SK-N-SH treated with all-trans-retinoic acid at 6 μM for 48 hours (cell line): ENCODE data around the gene SPECC1L.

ENCODE experiments used
- ATAC-seq: fragments of 200-7000 bp; cut with Tn5 transposase; 3 replicates; pipeline ENCODE4 v1.9.1; 2020; ENCODE audit warnings: mild to moderate bottlenecking, moderate library complexity
- ARNTL ChIP-seq: fragments of 450-650 bp; formaldehyde crosslinking; IDR thresholded peaks from 2 replicates; pipeline ENCODE4 v1.5.0; 2020; ENCODE audit warnings: low read depth, mild to moderate bottlenecking, moderate library complexity, borderline replicate concordance
- BACH2 ChIP-seq: fragments of 250-450 bp; sonication (Bioruptor Pico); IDR thresholded peaks from 2 replicates; pipeline ENCODE4 v1.9.0; 2021; ENCODE audit warnings: mild to moderate bottlenecking, borderline replicate concordance
- CREB5 ChIP-seq: fragments of 250-450 bp; sonication (Bioruptor Pico); IDR thresholded peaks from 2 replicates; pipeline ENCODE4 v1.5.1; 2020; ENCODE audit warnings: low read depth, mild to moderate bottlenecking, moderate library complexity
- CSDC2 ChIP-seq: fragments of 250-450 bp; sonication (Bioruptor Pico); IDR thresholded peaks from 2 replicates; pipeline ENCODE4 v1.5.0; 2020; ENCODE audit warnings: mild to moderate bottlenecking, moderate library complexity
- CSRNP3 ChIP-seq: fragments of 250-450 bp; sonication (Bioruptor Pico); IDR thresholded peaks from 2 replicates; pipeline ENCODE4 v1.5.1; 2021; ENCODE audit warnings: mild to moderate bottlenecking, moderate library complexity
- ESRRG ChIP-seq: fragments of 250-450 bp; sonication (Bioruptor Pico); IDR thresholded peaks from 2 replicates; pipeline ENCODE4 v1.6.1; 2021; ENCODE audit warnings: mild to moderate bottlenecking
- GLIS3 ChIP-seq: fragments of 250-450 bp; sonication (Bioruptor Pico); IDR thresholded peaks from 2 replicates; pipeline ENCODE4 v1.5.0; 2020; ENCODE audit warnings: mild to moderate bottlenecking, moderate library complexity
- ISL1 ChIP-seq: fragments of 250-450 bp; sonication (Bioruptor Pico); IDR thresholded peaks from 2 replicates; pipeline ENCODE4 v2.1.2; 2022; ENCODE audit warnings: mild to moderate bottlenecking, moderate library complexity
- OSR1 ChIP-seq: fragments of 250-450 bp; sonication (Bioruptor Pico); IDR thresholded peaks from 2 replicates; pipeline ENCODE4 v1.8.0; 2022; ENCODE audit warnings: moderate library complexity, mild to moderate bottlenecking, inconsistent platforms
- POU6F1 ChIP-seq: fragments of 250-450 bp; sonication (Bioruptor Pico); IDR thresholded peaks from 2 replicates; pipeline ENCODE4 v1.8.0; 2021; ENCODE audit warnings: low read depth, mild to moderate bottlenecking, moderate library complexity, borderline replicate concordance
- PPARA ChIP-seq: fragments of 250-450 bp; sonication (Bioruptor Pico); IDR thresholded peaks from 2 replicates; pipeline ENCODE4 v1.5.0; 2020; ENCODE audit warnings: mild to moderate bottlenecking, borderline replicate concordance
- RARB ChIP-seq: fragments of 250-450 bp; sonication (Bioruptor Pico); IDR thresholded peaks from 2 replicates; pipeline ENCODE4 v1.8.0; 2021; ENCODE audit warnings: mild to moderate bottlenecking, moderate library complexity
- SNAI2 ChIP-seq: fragments of 250-450 bp; sonication (Bioruptor Pico); IDR thresholded peaks from 2 replicates; pipeline ENCODE4 v1.5.0; 2020; ENCODE audit warnings: mild to moderate bottlenecking, moderate library complexity
- TCF4 ChIP-seq: fragments of 250-450 bp; sonication (Bioruptor Pico); IDR thresholded peaks from 2 replicates; pipeline ENCODE4 v1.8.0; 2021; ENCODE audit warnings: mild to moderate bottlenecking, moderate library complexity, borderline replicate concordance
- TOX ChIP-seq: fragments of 250-450 bp; sonication (Bioruptor Pico); IDR thresholded peaks from 2 replicates; pipeline ENCODE4 v1.8.0; 2021; ENCODE audit warnings: mild to moderate bottlenecking, moderate library complexity, borderline replicate concordance
- TSHZ2 ChIP-seq: fragments of 250-450 bp; sonication (Bioruptor Pico); IDR thresholded peaks from 2 replicates; pipeline ENCODE4 v1.5.0; 2020; ENCODE audit warnings: mild to moderate bottlenecking, moderate library complexity
- ZC3H10 ChIP-seq: fragments of 250-450 bp; sonication (Bioruptor Pico); IDR thresholded peaks from 2 replicates; pipeline ENCODE4 v1.5.1; 2021; ENCODE audit warnings: mild to moderate bottlenecking, moderate library complexity
- ZFP3 ChIP-seq: fragments of 250-450 bp; sonication (Bioruptor Pico); IDR thresholded peaks from 2 replicates; pipeline ENCODE4 v1.5.0; 2020; ENCODE audit warnings: mild to moderate bottlenecking, moderate library complexity
- ZFP30 ChIP-seq: fragments of 450-650 bp; formaldehyde crosslinking; IDR thresholded peaks from 2 replicates; pipeline ENCODE4 v1.5.0; 2022; ENCODE audit warnings: mild to moderate bottlenecking, moderate library complexity
- ZNF70 ChIP-seq: fragments of 450-650 bp; formaldehyde crosslinking; IDR thresholded peaks from 2 replicates; pipeline ENCODE4 v1.5.0; 2020; ENCODE audit warnings: mild to moderate bottlenecking, moderate library complexity
- ZNF8 ChIP-seq: fragments of 450-650 bp; formaldehyde crosslinking; IDR thresholded peaks from 2 replicates; pipeline ENCODE4 v1.5.0; 2020; ENCODE audit warnings: mild to moderate bottlenecking, moderate library complexity

Gene SPECC1L

GRCh38 chr22:24337894-24338645 lies 67.4 kb downstream of the SPECC1L start (continued):
- TF ChIP-seq POU6F1 (CRISPR knock-in tag) (no peak), ZFP3 (no peak), CREB5 (CRISPR knock-in tag) (no peak)
- TF ChIP-seq, all 23 proteins: peak for 0

GRCh38 chr22:24338726-24339451 lies 68.3 kb downstream of the SPECC1L start:
- TF ChIP-seq TOX (CRISPR knock-in tag) (no peak), CSDC2 (CRISPR knock-in tag) (no peak), ZNF70 (CRISPR knock-in tag) (no peak), ZC3H10 (CRISPR knock-in tag) (no peak), ZFP3 (no peak), ARNTL (CRISPR knock-in tag) (no peak), ZFP30 (CRISPR knock-in tag) (no peak), BACH2 (CRISPR knock-in tag) (no peak), POU6F1 (CRISPR knock-in tag) (no peak), GLIS3 (CRISPR knock-in tag) (no peak), TCF4 (CRISPR knock-in tag) (no peak), SNAI2 (no peak), CSRNP3 (no peak), ISL1 (no peak), ZNF8 (CRISPR knock-in tag) (no peak)
- no peak for ATAC-seq

- TF ChIP-seq GLIS3 (CRISPR knock-in tag) (no peak), OSR1 (no peak), BACH2 (CRISPR knock-in tag) (no peak), TCF4 (CRISPR knock-in tag) (no peak), ESRRG (CRISPR knock-in tag) (no peak)
- ATAC-seq: no peak
These were observed 68.8 kb downstream of the SPECC1L start for GRCh38 chr22:24339452-24339747.

- no peak for TF ChIP-seq TSHZ2
- no peak for TF ChIP-seq ESRRG (CRISPR knock-in tag)
- no peak for TF ChIP-seq ZFP3
- TF ChIP-seq RARB (CRISPR knock-in tag): no peak
- no peak for TF ChIP-seq SNAI2
- TF ChIP-seq PPARA: no peak
- no peak for TF ChIP-seq POU6F1 (CRISPR knock-in tag)
- no peak for TF ChIP-seq ZNF8 (CRISPR knock-in tag)
- TF ChIP-seq ZNF70 (CRISPR knock-in tag): no peak
- TF ChIP-seq ZFP30 (CRISPR knock-in tag): no peak
- no peak for TF ChIP-seq BACH2 (CRISPR knock-in tag)
- TF ChIP-seq TOX (CRISPR knock-in tag): no peak
- no peak for TF ChIP-seq CSDC2 (CRISPR knock-in tag)
- no peak for TF ChIP-seq ARNTL (CRISPR knock-in tag)
- no peak for TF ChIP-seq ISL1
- TF ChIP-seq OSR1: no peak
- no peak for TF ChIP-seq ZC3H10 (CRISPR knock-in tag)
- no peak for TF ChIP-seq GLIS3 (CRISPR knock-in tag)
- no peak for ATAC-seq
These were observed 71.0 kb downstream of the SPECC1L start for GRCh38 chr22:24341627-24342026.
